GM12873 (cell line): Measurements from ENCODE around the gene PRKD2.

Experiments used
- TF ChIP-seq, protein P1 (sequence below): IDR thresholded peaks from 2 replicates; pipeline ENCODE4 v1.5.1; 2012; ENCODE audit warnings: low read depth, mild to moderate bottlenecking, moderate library complexity, low read length, control low read depth; ENCODE audit not compliant: insufficient read depth; ENCODE audit errors: missing control alignments

PRKD2 gene

DNA sequence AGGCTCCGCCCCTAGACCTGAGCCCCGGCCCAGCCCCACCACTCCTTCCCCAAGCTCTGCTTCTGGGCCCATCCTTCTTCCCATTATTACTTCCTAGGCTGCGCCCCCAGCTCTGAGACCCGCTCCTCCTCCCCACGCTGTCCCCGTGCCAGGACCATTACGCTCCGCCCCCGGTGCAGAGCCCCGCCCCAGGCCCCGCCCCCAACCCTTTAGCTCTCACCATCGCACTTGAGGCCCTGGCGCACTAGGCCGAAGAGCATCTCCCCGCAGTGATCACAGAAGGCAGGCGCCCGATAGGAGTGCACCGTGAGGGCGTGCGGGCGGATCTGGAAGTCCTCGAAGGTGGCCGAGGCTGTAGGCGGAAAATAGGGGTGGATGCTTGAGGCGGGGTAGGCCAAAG lies 6.2 kb downstream of the PRKD2 start:
- TF ChIP-seq, protein P1, sequence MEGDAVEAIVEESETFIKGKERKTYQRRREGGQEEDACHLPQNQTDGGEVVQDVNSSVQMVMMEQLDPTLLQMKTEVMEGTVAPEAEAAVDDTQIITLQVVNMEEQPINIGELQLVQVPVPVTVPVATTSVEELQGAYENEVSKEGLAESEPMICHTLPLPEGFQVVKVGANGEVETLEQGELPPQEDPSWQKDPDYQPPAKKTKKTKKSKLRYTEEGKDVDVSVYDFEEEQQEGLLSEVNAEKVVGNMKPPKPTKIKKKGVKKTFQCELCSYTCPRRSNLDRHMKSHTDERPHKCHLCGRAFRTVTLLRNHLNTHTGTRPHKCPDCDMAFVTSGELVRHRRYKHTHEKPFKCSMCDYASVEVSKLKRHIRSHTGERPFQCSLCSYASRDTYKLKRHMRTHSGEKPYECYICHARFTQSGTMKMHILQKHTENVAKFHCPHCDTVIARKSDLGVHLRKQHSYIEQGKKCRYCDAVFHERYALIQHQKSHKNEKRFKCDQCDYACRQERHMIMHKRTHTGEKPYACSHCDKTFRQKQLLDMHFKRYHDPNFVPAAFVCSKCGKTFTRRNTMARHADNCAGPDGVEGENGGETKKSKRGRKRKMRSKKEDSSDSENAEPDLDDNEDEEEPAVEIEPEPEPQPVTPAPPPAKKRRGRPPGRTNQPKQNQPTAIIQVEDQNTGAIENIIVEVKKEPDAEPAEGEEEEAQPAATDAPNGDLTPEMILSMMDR = no peak

DNA sequence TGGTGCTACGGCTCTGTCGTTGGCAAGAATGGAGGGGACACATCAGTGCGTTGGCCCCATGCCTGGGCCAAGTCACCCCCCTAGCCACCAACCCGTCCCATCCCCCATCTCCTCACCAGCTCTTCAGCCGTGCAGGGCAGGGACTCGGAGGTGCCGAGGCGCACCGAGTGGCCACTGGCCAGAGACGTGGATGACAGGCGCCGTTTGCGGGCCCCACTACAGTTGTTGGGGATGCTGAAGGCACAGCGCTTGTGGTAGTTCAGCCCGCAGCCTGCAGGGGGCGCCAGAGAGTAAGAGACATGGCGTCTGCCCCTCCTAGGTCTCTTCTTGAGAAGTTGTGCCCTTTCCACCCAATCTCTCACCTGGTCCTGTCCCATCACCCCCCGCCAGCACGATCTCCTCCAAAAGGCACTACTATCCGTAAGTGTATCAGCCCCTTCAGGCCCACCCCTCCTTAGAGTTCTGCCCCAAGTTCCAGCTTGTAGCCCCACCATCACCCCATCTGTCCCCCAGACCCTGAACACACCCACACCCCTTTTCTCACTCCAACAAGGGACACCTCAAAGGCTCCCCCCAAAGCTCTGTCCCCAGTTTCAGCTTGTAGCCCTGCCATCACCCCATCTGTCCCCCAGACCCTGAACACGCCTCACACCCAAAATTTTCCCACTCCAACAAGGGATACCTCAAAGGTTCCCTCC lies 12.4 kb downstream of the PRKD2 start:
- TF ChIP-seq, protein P1 = peak; percentile 99

DNA sequence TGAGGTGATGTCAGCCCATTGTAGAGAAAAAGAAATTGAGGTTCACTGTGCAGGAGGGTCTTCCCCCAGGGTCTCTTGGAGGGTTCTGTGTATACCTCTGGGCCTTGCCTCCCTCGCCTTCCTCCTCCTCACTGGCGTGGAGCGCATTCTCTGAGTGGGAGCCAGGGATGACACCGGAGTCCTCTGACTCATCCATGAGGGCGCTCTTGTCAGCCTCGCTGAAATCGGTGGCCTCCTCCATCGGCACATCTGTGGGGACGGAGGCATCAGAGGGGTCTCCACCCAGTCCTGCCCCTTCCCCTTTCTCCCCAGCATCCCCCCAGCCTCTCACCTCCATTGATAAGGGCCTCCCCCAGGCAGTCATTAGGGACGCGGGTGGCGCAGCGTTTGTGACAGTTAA lies 16.2 kb downstream of the PRKD2 start:
- TF ChIP-seq, protein P1 = no peak

DNA sequence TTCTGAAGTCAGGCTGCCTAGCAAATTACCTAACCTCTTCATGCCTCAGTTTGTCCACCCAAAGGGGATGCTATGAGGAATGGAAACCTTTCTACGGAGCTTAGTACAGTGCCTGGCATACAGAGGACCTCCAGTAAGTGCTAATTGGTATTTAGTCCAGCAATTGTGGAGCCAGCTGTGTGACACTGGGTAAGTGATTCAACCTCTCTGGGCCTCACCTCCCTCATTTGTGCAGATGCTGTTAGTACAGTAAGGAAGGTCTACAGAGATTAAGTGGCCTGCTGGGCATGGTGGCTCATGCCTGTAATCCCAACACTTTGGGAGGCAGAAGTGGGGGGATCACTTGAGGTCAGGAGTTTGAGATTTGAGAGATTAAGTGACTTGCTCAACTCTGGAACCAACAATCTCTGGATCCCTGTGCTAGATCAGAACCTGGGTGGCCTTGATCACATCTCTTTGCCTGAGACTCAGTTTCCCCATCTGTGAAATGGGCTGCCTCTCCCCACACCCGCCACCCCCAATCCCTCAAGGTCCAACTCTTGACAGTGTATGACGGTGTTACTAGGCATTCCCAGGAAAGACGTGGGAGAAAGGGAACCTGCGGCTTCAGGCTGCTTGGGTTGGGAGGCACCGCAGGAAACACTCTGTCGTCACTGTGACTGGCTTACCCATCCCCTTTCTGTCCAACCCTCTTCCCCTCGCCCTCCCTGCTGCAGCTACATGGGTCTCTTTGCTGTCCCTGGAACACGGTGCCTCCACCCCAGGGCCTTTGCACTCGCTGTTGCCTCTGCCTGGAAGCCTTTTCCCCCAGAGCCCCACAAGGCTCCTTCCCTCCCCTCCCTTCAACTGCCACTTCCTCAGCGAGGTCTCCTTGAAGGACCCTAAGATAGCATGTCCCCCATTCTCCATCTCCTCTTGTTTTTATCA lies 18.3 kb downstream of the PRKD2 start:
- TF ChIP-seq, protein P1 = no peak

DNA sequence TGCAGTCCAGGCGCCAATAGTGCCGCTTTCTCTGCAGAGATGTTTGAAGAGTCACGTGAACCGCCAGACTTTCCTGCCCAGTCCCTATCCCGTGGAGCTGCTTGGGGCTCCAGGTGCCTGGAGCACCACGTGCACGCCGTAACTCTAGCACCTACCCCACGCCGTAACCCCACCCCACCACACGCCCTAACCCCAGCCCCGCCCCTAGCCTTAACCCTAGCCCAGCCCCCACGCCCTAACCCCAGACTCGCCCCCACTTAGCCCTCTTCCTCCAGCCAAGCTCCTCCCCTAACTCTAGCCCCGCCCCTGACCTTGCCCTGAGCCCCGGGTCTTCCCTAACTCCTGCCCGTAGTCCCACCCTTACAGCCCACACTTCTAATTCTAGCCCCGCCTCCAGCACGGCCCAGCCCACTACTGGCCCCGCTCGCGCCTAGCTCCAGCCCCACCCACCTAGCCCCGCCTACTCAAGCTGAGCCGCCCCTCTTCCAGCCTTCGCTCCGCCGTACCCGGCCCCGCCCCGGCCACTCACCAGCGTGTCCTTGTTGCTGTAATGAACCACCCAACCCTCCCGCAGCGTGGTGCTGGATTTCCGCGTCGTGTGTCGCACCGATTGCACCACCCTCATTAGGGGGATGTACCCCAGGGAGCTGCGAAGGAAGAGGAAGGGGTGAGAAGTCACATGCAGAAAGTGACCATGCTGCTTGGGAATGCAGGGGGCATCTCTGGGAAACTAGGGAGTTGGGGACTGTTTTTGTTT lies 19.5 kb downstream of the PRKD2 start:
- TF ChIP-seq, protein P1 = no peak

DNA sequence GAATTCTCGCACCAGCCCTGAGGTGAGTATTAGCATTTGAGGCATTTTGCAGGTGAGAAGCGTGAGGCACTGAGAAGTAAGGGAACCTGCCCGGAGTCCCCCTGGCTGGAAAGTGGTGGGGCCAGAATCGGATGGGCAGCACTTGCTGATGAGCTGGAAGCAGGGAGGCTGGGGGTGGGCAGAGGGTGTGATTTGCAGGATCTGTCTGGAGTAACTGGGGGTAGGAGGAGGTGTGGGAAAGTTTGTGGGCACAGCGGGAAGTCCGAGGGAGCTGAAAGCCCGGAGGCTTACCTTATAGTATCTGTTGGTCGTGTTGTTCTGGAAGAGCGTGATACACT lies 20.1 kb downstream of the PRKD2 start:
- TF ChIP-seq, protein P1 = no peak

DNA sequence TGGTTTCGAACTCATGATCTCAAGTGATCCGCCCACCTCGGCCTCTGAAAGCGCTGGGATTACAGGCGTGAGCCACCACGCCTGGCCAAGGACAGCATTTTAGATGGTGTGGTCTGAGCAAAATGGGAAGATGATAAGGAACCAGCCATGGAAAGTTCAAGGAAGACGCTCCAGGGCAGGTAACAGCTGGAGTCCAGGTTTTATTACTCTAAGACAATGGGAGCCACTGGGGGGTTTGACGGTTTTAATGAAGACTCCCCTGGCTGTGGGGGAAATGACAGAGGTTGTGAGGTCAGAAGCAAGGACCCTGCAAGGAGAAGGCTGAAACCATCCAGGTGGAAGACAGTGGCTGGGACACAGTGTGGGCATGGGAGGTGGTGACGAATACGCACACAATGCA lies 20.9 kb downstream of the PRKD2 start:
- TF ChIP-seq, protein P1 = no peak
